PC-3 (cell line): ENCODE measurements around the gene ALKBH5.

Source experiments
- CTCF ChIP-seq: fragments of 300-600 bp; sonication (generic); conservative IDR thresholded peaks from 2 replicates; pipeline ENCODE4 v1.5.1; 2017; ENCODE audit warnings: antibody characterized with exemption, low read depth, mild to moderate bottlenecking, low read length
- EZH2phosphoT487 ChIP-seq: fragments of 300-600 bp; sonication (generic); IDR thresholded peaks from 2 replicates; pipeline ENCODE4 v1.6.1; 2018; ENCODE audit warnings: mild to moderate bottlenecking, antibody characterized with exemption, low read length, borderline replicate concordance

GRCh38 chr17:18198530-18198929 is 14.9 kb downstream of the ALKBH5 start:
- TF ChIP-seq CTCF (no peak), EZH2phosphoT487 (no peak)
